ENCODE results near the gene TEX52. TPM values are rescaled to one million over a fixed set of nuclear protein-coding genes. Genes with fewer than 3 reads are reported as not detected.

Gene TEX52
- total RNA-seq, 2 donors from 2014 or later: not detected

DNA sequence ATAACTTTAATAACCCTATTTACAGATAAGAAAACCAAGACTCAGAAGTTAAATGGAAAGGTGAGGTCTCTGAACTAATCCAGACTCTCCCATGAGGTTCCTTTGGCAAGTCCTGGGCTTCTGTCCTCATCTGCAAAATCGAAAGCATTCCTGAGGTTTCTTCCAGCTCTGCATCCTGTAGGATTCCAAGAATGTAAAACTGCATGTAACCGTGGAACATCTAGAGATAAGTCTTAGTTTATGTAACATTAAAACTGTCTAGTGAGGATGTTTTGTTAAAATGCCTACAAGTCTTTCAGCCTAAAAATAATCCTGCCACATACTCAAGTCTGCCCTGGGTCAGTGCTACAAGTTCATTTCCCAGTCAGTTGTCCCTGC lies 51.7 kb downstream of the TEX52 start:
- no peak for DNase-seq
- intact Hi-C loops (cut with DNase I): no loop called here

GRCh38 chr12:2804393-2805142 lies 52.3 kb downstream of the TEX52 start:
- intact Hi-C loops (cut with DNase I): no loop called here
- ATAC-seq (peak; percentile 86 to 93), DNase-seq (peak; percentile 69)

More for the DNA sequence above, 51.7 kb downstream of the TEX52 start:
- ATAC-seq: no peak

- ATAC-seq (no peak), DNase-seq (no peak)
- intact Hi-C loops (cut with DNase I): no loop called here
These were observed 53.0 kb downstream of the TEX52 start for GRCh38 chr12:2803635-2804392.

GRCh38 chr12:2801044-2801783 lies 55.6 kb downstream of the TEX52 start:
- DNase-seq: no peak

GRCh38 chr12:2800046-2800570 lies 56.7 kb downstream of the TEX52 start:
- intact Hi-C loops (cut with DNase I): no loop called here
- no peak for DNase-seq
- no peak for ATAC-seq

More at GRCh38 chr12:2801044-2801783, 55.6 kb downstream of the TEX52 start:
- ATAC-seq: no peak
- intact Hi-C loops (cut with DNase I): no loop called here

Other genes with a start within 250 kb of the TEX52 start
- gene FKBP4, start 62.1 kb downstream of the TEX52 start, total RNA-seq: 10 to 100 TPM; 38.5 to 61.4 TPM
- gene ITFG2, start 44.4 kb downstream of the TEX52 start, total RNA-seq: 10 to 100 TPM; 16.4 TPM
- gene NRIP2, start 22.0 kb downstream of the TEX52 start, total RNA-seq: 1 to 10 TPM; 1.8 to 2.8 TPM
- gene FOXM1, start 20.1 kb upstream of the TEX52 start, total RNA-seq: 1 to 10 TPM in 1 of 2 donors, under 1 TPM in 1; 0.44 to 3.3 TPM
- 1 to 10 TPM; 7.2 to 9.4 TPM for gene RHNO1, start 20.2 kb upstream of the TEX52 start, total RNA-seq
- 10 to 100 TPM; 12.5 to 14.2 TPM for gene TULP3, start 33.9 kb upstream of the TEX52 start, total RNA-seq
- gene TEAD4, start 102.4 kb upstream of the TEX52 start, total RNA-seq: 10 to 100 TPM; 16.9 to 31.2 TPM
- 100 to 1,000 TPM; 125 to 201 TPM for gene TSPAN9, start 220.3 kb upstream of the TEX52 start, total RNA-seq